ENCODE data around the gene GRM4.

GRM4 gene

GRCh38 chr6:34073540-34073939 is 72.3 kb downstream of the GRM4 start:
- Histone ChIP-seq H3K4me3 (no peak overlapping the region), H3K36me3 (no peaks in the 10 kb centered on the region), H3K9me3 (no peaks in the 10 kb centered on the region), H3K4me1 (no peaks in the 10 kb centered on the region), H3K27me3 (peaks cover 0 to 77% of the 10 kb centered on the region in 2 donors), H3K27ac (no peak overlapping the region)
- DNase-seq, result no peak
- intact Hi-C loops (cut with DNase I; ENCODE audit: low total_unique reads), result no loop called here
- no peak for TF ChIP-seq CTCF (IDR thresholded peaks at IDR 0.05)

- Histone ChIP-seq H3K27me3 (peaks cover 0 to 78% of the 10 kb centered on the region in 2 donors), H3K4me3 (no peak overlapping the region), H3K36me3 (no peaks in the 10 kb centered on the region), H3K9me3 (no peaks in the 10 kb centered on the region), H3K27ac (no peak overlapping the region), H3K4me1 (no peaks in the 10 kb centered on the region)
- intact Hi-C loops (cut with DNase I; ENCODE audit: low total_unique reads), result no loop called here
- no peak for DNase-seq
- no peak for TF ChIP-seq CTCF (IDR thresholded peaks at IDR 0.05)
These were observed 73.2 kb downstream of the GRM4 start for GRCh38 chr6:34072727-34073126.

DNA sequence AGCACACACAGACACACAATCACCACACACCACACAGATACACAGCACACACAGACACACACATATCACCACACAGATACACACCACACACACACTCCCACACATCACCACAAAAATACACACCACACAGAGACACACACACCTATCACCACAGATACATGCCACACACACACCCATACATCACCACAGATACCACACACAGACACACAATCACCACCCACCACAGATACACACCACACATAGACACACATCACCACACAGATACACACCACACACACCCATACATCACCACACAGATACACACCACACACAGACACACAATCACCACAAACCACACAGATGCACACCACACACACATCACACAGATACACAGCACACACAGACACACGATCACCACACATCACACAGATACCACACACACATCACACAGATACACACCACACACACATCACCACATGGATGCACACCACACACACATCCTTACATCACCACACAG is 74.0 kb downstream of the GRM4 start:
- intact Hi-C loops (cut with DNase I; ENCODE audit: low total_unique reads), result no loop called here

DNA sequence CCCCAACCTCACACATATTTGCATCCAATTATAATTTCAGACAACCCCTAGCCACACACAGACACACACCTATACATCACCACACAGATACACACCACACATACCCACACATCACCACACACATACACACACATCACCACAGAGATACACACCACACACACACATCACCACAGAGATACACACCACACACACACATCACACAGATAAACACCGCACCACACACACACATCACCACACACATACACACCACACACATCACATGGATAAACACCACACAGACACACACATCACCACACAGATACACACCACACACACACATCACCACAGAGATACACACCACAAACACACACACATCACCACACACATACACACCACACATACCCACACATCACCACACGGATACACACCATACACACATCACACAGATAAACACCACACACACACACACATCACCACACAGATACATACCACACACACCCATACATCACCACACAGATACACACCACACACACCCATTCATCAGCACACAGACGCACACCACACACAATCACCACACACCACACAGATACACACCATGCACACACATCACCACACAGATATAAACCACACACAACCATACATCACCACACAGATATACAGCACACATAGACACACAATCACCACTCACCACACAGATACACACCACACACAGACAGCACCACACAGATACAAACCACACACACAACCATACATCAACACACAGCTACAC is 74.6 kb downstream of the GRM4 start:
- Histone ChIP-seq H3K27me3 (peaks cover 0 to 83% of the 10 kb centered on the region in 2 donors), H3K4me1 (no peaks in the 10 kb centered on the region), H3K27ac (no peak overlapping the region), H3K4me3 (no peak overlapping the region), H3K9me3 (no peaks in the 10 kb centered on the region), H3K36me3 (no peaks in the 10 kb centered on the region)
- intact Hi-C loops (cut with DNase I; ENCODE audit: low total_unique reads), result no loop called here
- TF ChIP-seq CTCF (IDR thresholded peaks at IDR 0.05), result no peak
- no peak for DNase-seq

More for the DNA sequence above, 74.0 kb downstream of the GRM4 start:
- DNase-seq, result no peak
- no peak for TF ChIP-seq CTCF (IDR thresholded peaks at IDR 0.05)
- Histone ChIP-seq H3K4me1 (no peaks in the 10 kb centered on the region), H3K36me3 (no peaks in the 10 kb centered on the region), H3K4me3 (no peak overlapping the region), H3K9me3 (no peaks in the 10 kb centered on the region), H3K27ac (no peak overlapping the region), H3K27me3 (peaks cover 0 to 79% of the 10 kb centered on the region in 2 donors)

DNA sequence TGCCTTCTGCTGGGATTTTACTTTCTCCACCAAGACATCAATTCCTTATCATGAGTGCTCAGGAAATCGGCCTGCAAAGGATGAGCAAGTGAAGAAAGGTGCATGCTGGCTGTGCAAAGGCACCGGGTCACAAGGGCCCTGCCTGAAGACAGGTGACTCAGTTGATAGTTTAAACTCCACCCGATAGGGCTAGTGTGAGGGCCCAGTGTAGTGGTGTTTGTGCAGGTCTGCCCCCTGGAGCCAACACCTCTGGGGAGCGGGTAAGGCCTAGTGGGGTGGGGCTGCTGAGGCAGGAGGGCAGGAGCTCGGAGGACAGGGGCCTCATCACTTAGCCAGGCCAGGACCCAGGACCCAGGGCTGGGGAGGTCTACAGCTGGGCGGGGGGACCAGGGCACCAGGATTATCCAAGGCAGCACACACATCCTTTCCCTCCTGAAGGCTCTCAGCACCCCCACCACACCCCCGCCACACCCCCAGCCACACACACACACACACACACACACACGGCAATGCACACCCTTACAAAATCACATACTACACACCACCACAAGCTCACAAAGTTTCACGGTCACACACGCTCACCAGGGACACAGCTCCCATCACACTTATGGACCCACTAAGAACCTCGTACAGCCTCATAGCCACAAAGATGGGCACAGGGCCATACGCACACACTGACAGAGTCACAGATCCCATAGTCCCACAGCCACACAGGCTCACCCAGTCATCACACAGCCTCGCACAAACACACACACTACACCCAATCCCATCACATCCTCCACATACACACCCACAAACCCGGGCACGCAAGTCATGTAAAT is 75.4 kb downstream of the GRM4 start:
- Histone ChIP-seq H3K36me3 (no peaks in the 10 kb centered on the region), H3K4me3 (no peak overlapping the region), H3K9me3 (no peaks in the 10 kb centered on the region), H3K4me1 (peaks cover 0 to 5% (median 2%) of the 10 kb centered on the region in 4 donors), H3K27ac (no peak overlapping the region), H3K27me3 (peaks cover 0 to 86% of the 10 kb centered on the region in 2 donors)
- intact Hi-C loops (cut with DNase I; ENCODE audit: low total_unique reads), result no loop called here
- no peak for DNase-seq
- no peak for TF ChIP-seq CTCF (IDR thresholded peaks at IDR 0.05)
